ENCODE data around the gene SETD6. TPM values are rescaled to one million over a fixed set of nuclear protein-coding genes. Genes with fewer than 3 reads are reported as not detected.

Gene SETD6
- total RNA-seq, 1 donor from 2014 or later = 25.0 TPM

- H3K27me3 Mint-ChIP-seq (ENCODE audit: insufficient read depth, low read depth) = no peaks in the 10 kb centered on the region
- Histone ChIP-seq H4K20me1 (ENCODE audit: low read depth) (peaks cover 13% of the 10 kb centered on the region), H3K4me2 (no peak overlapping the region), H3K4me3 (no peak overlapping the region), H3K9ac (no peak overlapping the region), H3K9me3 (ENCODE audit: low read depth) (no peaks in the 10 kb centered on the region), H3K27ac (no peak overlapping the region), H3K27me3 (no peaks in the 10 kb centered on the region), H3K4me1 (no peaks in the 10 kb centered on the region), H3K36me3 (peaks cover 56% of the 10 kb centered on the region), H2AFZ (replicated peaks) (no peak overlapping the region), H3K79me2 (ENCODE audit: low read depth) (peaks cover 15% of the 10 kb centered on the region), H3F3A (ENCODE audit: low read depth) (peaks cover 32% of the 10 kb centered on the region)
- no peak for DNase-seq (ENCODE audit: low spot score)
- H3K36me3 Mint-ChIP-seq = peaks cover 31% of the 10 kb centered on the region
- no peak overlapping the region for H3K27ac Mint-ChIP-seq
- no peaks in the 10 kb centered on the region for H3K4me1 Mint-ChIP-seq
- TF ChIP-seq EZH2 (IDR thresholded peaks at IDR 0.05) = no peak
- no peak for TF ChIP-seq CTCF (IDR thresholded peaks at IDR 0.05)
- TF ChIP-seq EZH2phosphoT487 (IDR thresholded peaks at IDR 0.05) = no peak
- H3K4me3 Mint-ChIP-seq = no peak overlapping the region
- H3K9me3 Mint-ChIP-seq = no peaks in the 10 kb centered on the region
Measured at GRCh38 chr16:58551496-58551895, 36.2 kb downstream of the SETD6 start.

DNA sequence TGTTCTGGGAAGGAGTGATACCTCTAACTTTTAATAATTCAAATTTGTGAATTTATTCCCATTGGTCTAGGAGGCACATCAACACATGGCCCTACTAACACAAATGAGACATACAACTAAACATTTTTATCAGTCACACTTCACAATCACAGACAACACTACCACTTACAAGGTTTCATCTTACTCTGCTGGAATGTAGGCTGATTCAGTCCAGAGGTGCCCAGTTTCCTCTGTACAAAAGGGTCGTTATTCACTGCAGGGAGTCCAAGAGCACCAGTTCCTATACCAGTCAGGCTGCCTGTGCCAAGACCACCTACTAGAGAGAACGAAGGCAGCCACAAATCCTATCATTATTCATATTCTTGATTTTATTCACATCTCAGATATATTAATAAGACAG is 41.4 kb downstream of the SETD6 start:
- no peak overlapping the region for H3K4me2 ChIP-seq
- peaks cover 26% of the 10 kb centered on the region for H3K79me2 ChIP-seq (ENCODE audit: low read depth)
- no peak overlapping the region for H3K27ac Mint-ChIP-seq
- no peak for TF ChIP-seq CTCF (IDR thresholded peaks at IDR 0.05)
- no peak for TF ChIP-seq EZH2 (IDR thresholded peaks at IDR 0.05)
- no peak for TF ChIP-seq EZH2phosphoT487 (IDR thresholded peaks at IDR 0.05)
- no peak overlapping the region for H3K4me3 ChIP-seq
- no peaks in the 10 kb centered on the region for H3K27me3 ChIP-seq
- H3K36me3 ChIP-seq = peaks cover 39% of the 10 kb centered on the region
- H3K36me3 Mint-ChIP-seq = peaks cover 35% of the 10 kb centered on the region
- H3K4me1 ChIP-seq = no peaks in the 10 kb centered on the region
- H3K27me3 Mint-ChIP-seq (ENCODE audit: insufficient read depth, low read depth) = no peaks in the 10 kb centered on the region
- no peaks in the 10 kb centered on the region for H3K4me1 Mint-ChIP-seq
- H3K9ac ChIP-seq = no peak overlapping the region
- no peaks in the 10 kb centered on the region for H3K9me3 Mint-ChIP-seq
- no peak overlapping the region for H2AFZ ChIP-seq (replicated peaks)
- DNase-seq (ENCODE audit: low spot score) = peak; percentile 9
- peaks cover 20% of the 10 kb centered on the region for H3F3A ChIP-seq (ENCODE audit: low read depth)
- no peak overlapping the region for H3K4me3 Mint-ChIP-seq
- H4K20me1 ChIP-seq (ENCODE audit: low read depth) = peaks cover 36% of the 10 kb centered on the region
- H3K27ac ChIP-seq = peak overlapping the region; percentile 11
- H3K9me3 ChIP-seq (ENCODE audit: low read depth) = no peaks in the 10 kb centered on the region

GRCh38 chr16:58563235-58563634 is 47.9 kb downstream of the SETD6 start:
- H3K9me3 Mint-ChIP-seq = no peaks in the 10 kb centered on the region
- H3K79me2 ChIP-seq (ENCODE audit: low read depth) = peaks cover 78% of the 10 kb centered on the region
- no peaks in the 10 kb centered on the region for H3K27me3 ChIP-seq
- no peaks in the 10 kb centered on the region for H3K9me3 ChIP-seq (ENCODE audit: low read depth)
- no peak overlapping the region for H3K9ac ChIP-seq
- peaks cover 39% of the 10 kb centered on the region for H3K36me3 Mint-ChIP-seq
- H3K4me1 ChIP-seq = no peaks in the 10 kb centered on the region
- TF ChIP-seq EZH2phosphoT487 (IDR thresholded peaks at IDR 0.05) = no peak
- TF ChIP-seq EZH2 (IDR thresholded peaks at IDR 0.05) = no peak
- TF ChIP-seq CTCF (IDR thresholded peaks at IDR 0.05) = no peak
- no peaks in the 10 kb centered on the region for H3K4me1 Mint-ChIP-seq
- H3F3A ChIP-seq (ENCODE audit: low read depth) = peaks cover 11% of the 10 kb centered on the region
- no peak overlapping the region for H3K4me3 ChIP-seq
- H3K4me2 ChIP-seq = no peak overlapping the region
- H3K27me3 Mint-ChIP-seq (ENCODE audit: insufficient read depth, low read depth) = no peaks in the 10 kb centered on the region
- no peak overlapping the region for H3K4me3 Mint-ChIP-seq
- no peak overlapping the region for H2AFZ ChIP-seq (replicated peaks)
- H4K20me1 ChIP-seq (ENCODE audit: low read depth) = peaks cover 50% of the 10 kb centered on the region
- H3K36me3 ChIP-seq = peaks cover 26% of the 10 kb centered on the region
- no peak overlapping the region for H3K27ac Mint-ChIP-seq
- no peak for DNase-seq (ENCODE audit: low spot score)
- no peak overlapping the region for H3K27ac ChIP-seq
